D721Med (cell line): Measurements from ENCODE around the gene MYO9B.
A peak's percentile ranks its signal among the peaks of the same experiment; 100 is the strongest.
"Not testable (repeated sequence)": the region's sequence is repeated elsewhere in the genome, so short reads cannot be mapped to it uniquely, and the experiment has no call there.

ENCODE experiments used
- DNase-seq: peaks from one replicate; pipeline ENCODE4 v3.0.0; 2011; ENCODE audit warnings: low spot score; ENCODE audit not compliant: insufficient read length
- FAIRE-seq: peaks from 2 replicates; lab custom pipeline; 2011; peaks lifted over from hg19 to GRCh38; lab: Jason Lieb, UNC
- TF ChIP-seq, protein P1 (sequence below): IDR thresholded peaks from 2 replicates; pipeline ENCODE4 v1.5.1; 2012; ENCODE audit warnings: mild to moderate bottlenecking, control low read depth; ENCODE audit not compliant: insufficient read depth; ENCODE audit errors: missing control alignments

MYO9B gene

DNA sequence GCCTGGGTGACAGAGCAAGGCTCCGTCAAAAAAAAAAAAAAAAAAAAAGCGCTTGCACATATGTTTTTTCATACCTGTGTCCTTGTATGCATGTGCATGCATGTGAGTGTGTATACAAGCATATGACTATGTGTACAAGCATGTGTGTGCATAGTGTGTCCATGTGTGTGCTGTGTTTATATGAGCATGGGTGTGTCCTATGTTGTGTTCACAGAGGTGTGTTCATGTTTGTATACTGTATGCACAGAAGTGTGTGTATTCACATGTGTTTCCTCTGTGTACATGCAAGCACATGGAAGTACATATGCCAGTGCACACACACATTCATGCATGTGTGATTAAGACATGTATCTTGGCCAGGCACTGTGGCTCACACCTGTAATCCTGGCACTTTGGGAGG, 17.1 kb downstream of the MYO9B start:
- DNase-seq (no peak), FAIRE-seq (no peak)
- TF ChIP-seq, protein P1, sequence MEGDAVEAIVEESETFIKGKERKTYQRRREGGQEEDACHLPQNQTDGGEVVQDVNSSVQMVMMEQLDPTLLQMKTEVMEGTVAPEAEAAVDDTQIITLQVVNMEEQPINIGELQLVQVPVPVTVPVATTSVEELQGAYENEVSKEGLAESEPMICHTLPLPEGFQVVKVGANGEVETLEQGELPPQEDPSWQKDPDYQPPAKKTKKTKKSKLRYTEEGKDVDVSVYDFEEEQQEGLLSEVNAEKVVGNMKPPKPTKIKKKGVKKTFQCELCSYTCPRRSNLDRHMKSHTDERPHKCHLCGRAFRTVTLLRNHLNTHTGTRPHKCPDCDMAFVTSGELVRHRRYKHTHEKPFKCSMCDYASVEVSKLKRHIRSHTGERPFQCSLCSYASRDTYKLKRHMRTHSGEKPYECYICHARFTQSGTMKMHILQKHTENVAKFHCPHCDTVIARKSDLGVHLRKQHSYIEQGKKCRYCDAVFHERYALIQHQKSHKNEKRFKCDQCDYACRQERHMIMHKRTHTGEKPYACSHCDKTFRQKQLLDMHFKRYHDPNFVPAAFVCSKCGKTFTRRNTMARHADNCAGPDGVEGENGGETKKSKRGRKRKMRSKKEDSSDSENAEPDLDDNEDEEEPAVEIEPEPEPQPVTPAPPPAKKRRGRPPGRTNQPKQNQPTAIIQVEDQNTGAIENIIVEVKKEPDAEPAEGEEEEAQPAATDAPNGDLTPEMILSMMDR, result no peak

DNA sequence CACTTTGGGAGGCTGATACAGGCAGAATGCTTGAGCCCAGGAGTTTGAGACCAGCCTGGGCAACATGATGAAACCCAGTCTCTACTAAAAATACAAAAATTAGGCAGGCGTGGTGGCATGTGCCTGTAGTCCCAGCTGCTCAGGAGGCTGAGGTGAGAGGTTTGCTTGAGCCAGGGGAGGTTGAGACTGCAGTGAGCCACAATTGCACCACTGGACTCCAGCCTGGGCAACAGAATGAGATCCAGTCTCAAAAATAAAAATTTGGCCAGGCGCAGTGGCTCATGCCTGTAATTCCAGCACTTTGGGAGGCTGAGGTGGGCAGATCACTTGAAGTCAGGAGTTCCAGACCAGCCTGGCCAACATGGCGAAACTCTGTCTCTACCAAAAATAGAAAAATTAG, 19.1 kb downstream of the MYO9B start:
- FAIRE-seq, DNase-seq: not testable (repeated sequence)

DNA sequence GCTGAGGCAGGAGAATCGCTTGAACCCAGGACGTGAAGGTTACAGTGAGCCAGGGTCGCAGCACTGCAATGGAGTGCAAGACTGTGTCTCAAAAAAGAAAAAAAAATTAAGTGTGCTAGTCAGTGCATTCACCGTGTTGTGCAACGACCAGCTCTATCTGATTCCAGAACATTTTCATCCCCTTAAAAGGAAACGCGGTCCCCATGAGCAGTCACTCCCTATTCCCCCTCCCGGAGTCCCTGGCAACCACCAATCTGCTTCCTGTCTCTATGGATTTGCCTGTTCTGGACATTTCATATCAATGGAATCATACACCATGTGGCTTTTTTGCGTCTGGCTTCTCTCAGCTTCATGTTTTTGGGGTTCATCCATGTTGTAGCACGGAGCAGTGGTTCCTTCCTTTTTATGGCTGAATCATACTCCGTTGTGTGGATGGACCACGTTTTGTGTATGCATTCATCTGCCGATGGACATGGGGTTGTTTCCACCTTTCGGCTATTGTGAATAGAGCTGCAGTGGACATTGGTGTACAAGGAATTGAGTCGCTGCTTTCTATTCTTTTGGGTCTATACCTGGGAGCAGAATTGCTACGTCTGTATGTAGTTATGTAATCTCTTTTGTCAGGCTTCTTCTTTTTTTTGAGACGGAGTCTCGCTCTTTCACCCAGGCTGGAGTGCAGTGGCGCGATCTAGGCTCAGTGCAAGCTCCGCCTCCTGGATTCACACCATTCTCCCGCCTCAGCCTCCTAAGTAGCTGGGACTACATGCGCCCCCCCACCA, 19.8 kb downstream of the MYO9B start:
- no peak for DNase-seq
- FAIRE-seq, result no peak
- TF ChIP-seq, protein P1, result no peak

DNA sequence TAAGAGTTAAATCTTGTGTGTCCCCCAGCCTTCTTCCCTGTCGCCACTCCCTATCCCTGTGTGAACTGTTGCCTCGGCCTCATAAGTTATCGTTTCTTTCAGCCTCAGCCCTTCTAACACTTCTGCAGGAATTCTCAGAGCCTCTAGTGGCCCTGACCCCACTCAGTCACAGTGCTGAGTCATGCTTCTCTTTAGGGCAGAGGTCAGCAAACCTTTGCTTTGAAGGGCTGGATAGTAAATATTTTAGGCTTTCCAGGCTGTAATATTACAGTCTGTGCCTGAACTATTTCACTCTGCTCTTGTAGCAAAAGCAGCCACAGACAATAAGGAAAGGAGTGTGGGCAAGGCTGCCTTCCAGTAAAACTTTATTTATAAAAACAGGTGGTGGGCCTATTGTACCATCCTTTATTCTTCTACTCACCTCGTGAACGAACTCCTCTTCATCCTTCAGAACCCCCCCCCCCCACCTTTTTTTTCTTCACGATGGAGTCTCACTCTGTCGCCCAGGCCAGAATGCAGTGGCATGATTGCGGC, 22.1 kb downstream of the MYO9B start:
- DNase-seq, result no peak
- TF ChIP-seq, protein P1, result no peak
- FAIRE-seq, result no peak

DNA sequence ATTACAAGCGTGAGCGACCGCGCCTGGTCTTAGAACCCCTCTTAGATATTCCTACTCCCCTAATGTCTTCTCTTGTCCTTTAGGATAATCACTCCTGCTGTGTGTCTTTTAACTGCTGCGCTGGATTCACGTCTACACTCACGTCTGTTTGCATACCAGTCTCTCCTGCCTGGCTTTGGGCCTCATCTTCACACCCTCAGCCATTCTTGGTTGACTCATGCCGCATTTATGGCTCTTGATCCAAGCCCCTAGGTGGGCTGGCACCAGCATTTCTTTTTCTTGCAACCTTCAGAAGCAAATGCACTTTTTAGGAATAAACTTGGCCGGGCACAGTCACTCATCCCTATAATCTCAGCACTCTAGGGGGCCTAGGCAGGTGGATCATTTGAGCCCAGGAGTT, 22.7 kb downstream of the MYO9B start:
- FAIRE-seq (no peak), DNase-seq (no peak)
- TF ChIP-seq, protein P1, result no peak

DNA sequence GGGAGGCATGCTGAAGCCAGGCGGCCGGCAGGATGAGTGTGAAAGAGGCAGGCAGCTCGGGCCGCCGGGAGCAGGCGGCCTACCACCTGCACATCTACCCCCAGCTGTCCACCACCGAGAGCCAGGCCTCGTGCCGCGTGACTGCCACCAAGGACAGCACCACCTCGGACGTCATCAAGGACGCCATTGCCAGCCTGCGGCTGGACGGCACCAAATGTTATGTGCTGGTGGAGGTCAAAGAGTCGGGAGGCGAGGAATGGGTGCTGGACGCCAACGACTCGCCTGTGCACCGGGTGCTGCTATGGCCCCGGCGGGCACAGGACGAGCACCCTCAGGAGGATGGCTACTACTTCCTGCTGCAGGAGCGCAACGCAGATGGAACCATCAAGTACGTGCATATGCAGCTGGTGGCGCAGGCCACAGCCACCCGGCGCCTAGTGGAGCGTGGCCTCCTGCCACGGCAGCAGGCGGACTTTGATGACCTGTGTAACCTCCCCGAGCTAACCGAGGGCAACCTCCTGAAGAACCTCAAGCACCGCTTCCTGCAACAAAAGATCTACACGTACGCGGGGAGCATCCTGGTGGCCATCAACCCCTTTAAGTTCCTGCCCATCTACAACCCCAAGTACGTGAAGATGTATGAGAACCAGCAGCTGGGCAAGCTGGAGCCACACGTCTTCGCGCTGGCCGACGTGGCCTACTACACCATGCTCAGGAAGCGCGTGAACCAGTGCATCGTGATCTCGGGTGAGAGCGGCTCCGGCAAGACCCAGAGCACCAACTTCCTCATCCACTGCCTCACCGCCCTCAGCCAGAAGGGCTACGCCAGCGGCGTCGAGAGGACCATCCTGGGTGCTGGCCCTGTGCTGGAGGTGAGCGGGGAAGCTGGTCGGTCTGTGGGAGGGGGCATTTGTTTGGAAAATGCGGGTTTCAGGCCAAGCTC, 26.4 kb downstream of the MYO9B start:
- TF ChIP-seq, protein P1, result no peak
- DNase-seq (no peak), FAIRE-seq (no peak)

DNA sequence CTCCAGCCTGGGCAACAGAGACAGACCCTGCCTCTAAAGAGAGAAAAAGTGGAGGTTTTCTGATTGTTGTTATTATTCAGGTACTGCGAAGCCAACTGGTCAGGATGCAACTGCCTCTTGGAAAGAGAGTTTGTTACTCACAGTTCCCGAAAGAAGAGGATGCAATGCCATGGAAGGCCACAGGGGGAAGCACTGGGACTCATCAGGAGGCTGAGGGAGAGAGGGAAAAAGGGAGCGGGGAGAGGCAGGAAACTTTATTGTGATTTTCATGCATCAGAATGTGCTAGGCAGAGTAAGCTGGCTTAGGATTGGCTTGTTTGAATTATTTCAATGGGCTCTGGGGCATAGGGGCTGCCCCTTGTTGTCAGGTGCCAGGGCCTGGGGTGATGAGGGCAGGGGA, 27.6 kb downstream of the MYO9B start:
- DNase-seq (no peak), FAIRE-seq (no peak)
- TF ChIP-seq, protein P1, result peak; percentile 37
